Thyroid gland (tissue), 4 donors: ENCODE measurements around the gene LOXL1. TPM values are rescaled to one million over a fixed set of nuclear protein-coding genes. Genes with fewer than 3 reads are reported as not detected.

Experiments used
- DNase-seq, 2 donors: peaks; one replicate each; pipeline ENCODE4 v3.0.0-alpha.2; 2019
- H3K27ac ChIP-seq, 3 donors: fragments of 200-600 bp; sonication (generic); 1 replicate in 2 of 3; 2 replicates in 1 of 3; pipeline ENCODE4 v1.5.1; 2016 to 2019; ENCODE audit warnings: mild to moderate bottlenecking in 1 of 3, moderate library complexity in 1 of 3
- H3K27me3 ChIP-seq: fragments of 200-600 bp; sonication (generic); one replicate; pipeline ENCODE4 v1.5.1; 2019
- H3K36me3 ChIP-seq, 2 donors: fragments of 200-600 bp; sonication (generic); one replicate each; pipeline ENCODE4 v1.5.1; 2016 to 2019
- H3K4me1 ChIP-seq, 2 donors: fragments of 200-600 bp; sonication (generic); one replicate each; pipeline ENCODE4 v1.5.1; 2017 to 2019
- H3K4me3 ChIP-seq, 3 donors: fragments of 200-600 bp; sonication (generic); replicated peaks in 1 of 3; 1 replicate in 2 of 3; 2 replicates in 1 of 3; pipeline ENCODE4 v1.5.1; 2016; ENCODE audit warnings: mild to moderate bottlenecking in 1 of 3
- H3K9me3 ChIP-seq: fragments of 200-600 bp; sonication (generic); one replicate; pipeline ENCODE4 v1.5.1; 2017
- CTCF ChIP-seq, 6 experiments: fragments of 200-600 bp in 3 of 6; fragments of 450-650 bp in 3 of 6; sonication (generic) in 3 of 6; IDR thresholded peaks; one replicate each; pipeline ENCODE4 v1.5.1; 2016 to 2019; ENCODE audit warnings: antibody characterized with exemption in 6 of 6, mild to moderate bottlenecking in 2 of 6, inconsistent platforms in 1 of 6, moderate library complexity in 1 of 6
- POLR2A ChIP-seq, 2 donors: fragments of 450-650 bp; IDR thresholded peaks; one replicate each; pipeline ENCODE4 v1.6.1; 2017; ENCODE audit warnings: antibody characterized with exemption in 2 of 2, mild to moderate bottlenecking in 2 of 2, moderate library complexity in 1 of 2
- WGBS, 2 donors: methylation state at CpG; one replicate each; pipeline ENCODE4 v1.1.5; 2017; 5-methylcytosine and 5-hydroxymethylcytosine counted together
- intact Hi-C: fragments of 100-400 bp; cut with DNase I; formaldehyde crosslinking; loops from one replicate; pipeline ENCODE4 v1.15.1; 2023
- total RNA-seq, 4 donors: library from RNA; depleted of rRNA; stranded (reverse); fragments of >200 nt; gene quantifications; one replicate each; pipeline ENCODE4 v1.2.3, GENCODE V29; 2016

LOXL1 gene
- total RNA-seq, 4 donors from 2014 or later: 9.9 to 15.2 (median 12.0) TPM

- intact Hi-C loops: no loop called here
- Histone ChIP-seq H3K4me1 (no peaks in the 10 kb centered on the region), H3K9me3 (no peaks in the 10 kb centered on the region), H3K27me3 (no peaks in the 10 kb centered on the region), H3K36me3 (no peaks in the 10 kb centered on the region), H3K27ac (no peak overlapping the region), H3K4me3 (no peak overlapping the region)
- no peak for TF ChIP-seq POLR2A (IDR thresholded peaks at IDR 0.05)
- no peak for TF ChIP-seq CTCF (IDR thresholded peaks at IDR 0.05)
- no peak for DNase-seq
- WGBS, 2 donors: 78 to 90% methylated on average over 4 of the region's 4 CpGs
Observed at GRCh38 chr15:73939138-73939537, 12.9 kb downstream of the LOXL1 start.

- intact Hi-C loops: no loop called here
- WGBS, 2 donors: 74 to 87% methylated on average over 8 of the region's 8 CpGs
- DNase-seq: no peak
- Histone ChIP-seq H3K36me3 (no peaks in the 10 kb centered on the region), H3K4me1 (no peaks in the 10 kb centered on the region), H3K9me3 (no peaks in the 10 kb centered on the region), H3K27me3 (no peaks in the 10 kb centered on the region), H3K4me3 (no peak overlapping the region), H3K27ac (no peak overlapping the region)
- no peak for TF ChIP-seq CTCF (IDR thresholded peaks at IDR 0.05)
- no peak for TF ChIP-seq POLR2A (IDR thresholded peaks at IDR 0.05)
Observed at GRCh38 chr15:73940061-73940981, 14.1 kb downstream of the LOXL1 start.

- intact Hi-C loops: no loop called here
Observed at GRCh38 chr15:73941044-73941443, 14.8 kb downstream of the LOXL1 start.

GRCh38 chr15:73941449-73941848, 15.2 kb downstream of the LOXL1 start:
- no peak for DNase-seq
- intact Hi-C loops: no loop called here
- H3K27ac ChIP-seq: no peak overlapping the region

More at GRCh38 chr15:73941044-73941443, 14.8 kb downstream of the LOXL1 start:
- TF ChIP-seq POLR2A (IDR thresholded peaks at IDR 0.05) (no peak), CTCF (IDR thresholded peaks at IDR 0.05) (no peak)
- DNase-seq: no peak
- Histone ChIP-seq H3K36me3 (no peaks in the 10 kb centered on the region), H3K27ac (no peak overlapping the region), H3K9me3 (no peaks in the 10 kb centered on the region), H3K4me1 (no peaks in the 10 kb centered on the region), H3K4me3 (no peak overlapping the region), H3K27me3 (no peaks in the 10 kb centered on the region)
- WGBS, 2 donors: 75 to 91% methylated on average over 1 of the region's 1 CpG

More at GRCh38 chr15:73941449-73941848, 15.2 kb downstream of the LOXL1 start:
- no peaks in the 10 kb centered on the region for H3K4me1 ChIP-seq
- H3K36me3 ChIP-seq: no peaks in the 10 kb centered on the region
- no peak overlapping the region for H3K4me3 ChIP-seq
- WGBS, 2 donors: 87 to 93% methylated on average over 3 of the region's 3 CpGs
- no peaks in the 10 kb centered on the region for H3K9me3 ChIP-seq
- no peak for TF ChIP-seq POLR2A (IDR thresholded peaks at IDR 0.05)
- TF ChIP-seq CTCF (IDR thresholded peaks at IDR 0.05): no peak
- no peaks in the 10 kb centered on the region for H3K27me3 ChIP-seq
